Spleen (tissue), 7 donors: ENCODE data around the gene MGA.

Experiments used
- CTCF ChIP-seq, 11 experiments: fragments of 200-600 bp in 7 of 11; fragments of 450-650 bp in 4 of 11; sonication (generic) in 4 of 11; IDR thresholded peaks in 8 of 11; conservative IDR thresholded peaks in 3 of 11; 1 replicate in 7 of 11; 2 replicates in 4 of 11; pipeline versions ENCODE4 v1.4.0 to v1.8.0; 2016 to 2021; ENCODE audit warnings: antibody characterized with exemption in 11 of 11, inconsistent platforms in 4 of 11, mild to moderate bottlenecking in 1 of 11
- POLR2A ChIP-seq, 3 donors: fragments of 450-650 bp; IDR thresholded peaks; one replicate each; pipeline ENCODE4 v1.5.1; 2017; ENCODE audit warnings: antibody characterized with exemption in 3 of 3, mild to moderate bottlenecking in 1 of 3
- POLR2AphosphoS5 ChIP-seq, 3 donors: sonication (generic); formaldehyde crosslinking; IDR thresholded peaks; one replicate each; pipeline ENCODE4 v1.5.1; 2017; ENCODE audit warnings: antibody characterized with exemption in 3 of 3
- donor health status: DM: no; HTN: no; CAD: no; lungs with moderate emphysema.
- donor health status: DM: no; HTN: no; CAD: no.
- donor health status: DM: no; HTN: no; CAD: no.

- TF ChIP-seq CTCF (IDR thresholded peaks at IDR 0.05 in 8 of 11, conservative IDR thresholded peaks at IDR 0.05 in 3 of 11) (no peak), POLR2AphosphoS5 (IDR thresholded peaks at IDR 0.05) (no peak), POLR2A (IDR thresholded peaks at IDR 0.05) (no peak)
These were observed 26.6 kb upstream of the MGA start for GRCh38 chr15:41633609-41634008.
